Muscle layer of colon (tissue), 2 donors: Measurements from ENCODE around the gene CLIP1.

Experiments used
- H3K27ac ChIP-seq: one replicate; pipeline ENCODE4 v1.7.0; 2013; ENCODE audit warnings: low read depth, mild to moderate bottlenecking, low read length, moderate library complexity
- H3K27me3 ChIP-seq, 2 donors: one replicate each; pipeline ENCODE4 v1.7.0; 2013; ENCODE audit warnings: low read length in 2 of 2, mild to moderate bottlenecking in 2 of 2; ENCODE audit not compliant: insufficient read depth in 2 of 2, control insufficient read depth in 1 of 2
- H3K36me3 ChIP-seq: one replicate; pipeline ENCODE4 v1.7.0; 2013; ENCODE audit warnings: mild to moderate bottlenecking, low read length; ENCODE audit not compliant: insufficient read depth
- H3K4me1 ChIP-seq: one replicate; pipeline ENCODE4 v1.7.0; 2013; ENCODE audit warnings: mild to moderate bottlenecking, low read length; ENCODE audit not compliant: insufficient read depth
- H3K4me3 ChIP-seq, 2 donors: one replicate each; pipeline ENCODE4 v1.7.0; 2013; ENCODE audit warnings: low read length in 2 of 2, low read depth in 1 of 2, mild to moderate bottlenecking in 1 of 2, moderate library complexity in 1 of 2
- H3K9ac ChIP-seq: one replicate; pipeline ENCODE4 v1.7.0; 2013; ENCODE audit warnings: low read length
- H3K9me3 ChIP-seq: one replicate; pipeline ENCODE4 v1.7.0; 2013; ENCODE audit warnings: mild to moderate bottlenecking, low read length
- donor health status: abdominal sarcoma.
- donor health status: Adenocarcinoma of cecum.

CLIP1 gene

GRCh38 chr12:122228092-122228491 lies 194.4 kb downstream of the CLIP1 start:
- Histone ChIP-seq H3K4me1 (peaks cover 19% of the 10 kb centered on the region), H3K9ac (no peak overlapping the region), H3K27ac (no peak overlapping the region), H3K4me3 (no peak overlapping the region), H3K9me3 (no peaks in the 10 kb centered on the region), H3K27me3 (no peaks in the 10 kb centered on the region), H3K36me3 (peaks cover 36% of the 10 kb centered on the region)

- Histone ChIP-seq H3K9me3 (no peaks in the 10 kb centered on the region), H3K9ac (no peak overlapping the region), H3K36me3 (peaks cover 29% of the 10 kb centered on the region), H3K4me3 (no peak overlapping the region), H3K27ac (no peak overlapping the region), H3K4me1 (peaks cover 19% of the 10 kb centered on the region), H3K27me3 (no peaks in the 10 kb centered on the region)
These were observed 195.1 kb downstream of the CLIP1 start for GRCh38 chr12:122227341-122227740.

- Histone ChIP-seq H3K9ac (no peak overlapping the region), H3K4me3 (peak overlapping the region; percentile 34 to 58), H3K27ac (peak overlapping the region; percentile 40), H3K27me3 (no peaks in the 10 kb centered on the region), H3K4me1 (peaks cover 19% of the 10 kb centered on the region), H3K36me3 (peaks cover 34% of the 10 kb centered on the region), H3K9me3 (no peaks in the 10 kb centered on the region)
These were observed 195.9 kb downstream of the CLIP1 start for GRCh38 chr12:122226366-122227125.

GRCh38 chr12:122225683-122226365 lies 196.6 kb downstream of the CLIP1 start, which contains the start of gene DIABLO:
TSS of gene DIABLO (minus strand) at chr12:122226052. CDS start at chr12:122226014, 38 bp downstream.
- peak within 1 kb of the TSS; percentile 82 for H3K9ac ChIP-seq
- H3K4me1 ChIP-seq, result peaks cover 19% of the 10 kb centered on the region
- H3K36me3 ChIP-seq, result peaks cover 34% of the 10 kb centered on the region
- H3K9me3 ChIP-seq, result no peaks in the 10 kb centered on the region
- no peaks in the 10 kb centered on the region for H3K27me3 ChIP-seq
- peak within 1 kb of the TSS; percentile 79 to 97 for H3K4me3 ChIP-seq
- peak within 1 kb of the TSS; percentile 91 for H3K27ac ChIP-seq
